IMR-90 (cell line): ENCODE measurements around the gene RUNX1. TPM values are rescaled to one million over a fixed set of nuclear protein-coding genes. Genes with fewer than 3 reads are reported as not detected.

Source experiments
- ATAC-seq: fragments of 200-7000 bp; cut with Tn5 transposase; 2 replicates; pipeline ENCODE4 v1.9.1; 2020; ENCODE audit warnings: low read depth, mild to moderate bottlenecking, moderate library complexity
- BruUV-seq: library from RNA; stranded (reverse); fragments of 400-500 nt; replicated peaks from 2 replicates; lab custom pipeline; 2021; lab: Mats Ljungman, UMichigan
- CTCF ChIA-PET: fragments of 300-600 bp; formaldehyde crosslinking; extraction: SDS; loops from one replicate; lab custom pipeline; 2021; ENCODE audit warnings: antibody characterized with exemption; lab: Yijun Ruan, JAX
- POLR2A ChIA-PET: fragments of 300-600 bp; sonication (Branson Sonifier 250); formaldehyde crosslinking; loops from one replicate; lab custom pipeline; 2022; ENCODE audit warnings: antibody characterized with exemption; ENCODE audit not compliant: unreplicated experiment; lab: Charles Lee
- DNase-seq: peaks from one replicate; pipeline ENCODE4 v3.0.0; 2013
- H2AFZ ChIP-seq: replicated peaks from 2 replicates; pipeline ENCODE3; 2013; ENCODE audit warnings: low read length, mild to moderate bottlenecking; ENCODE audit not compliant: poor library complexity
- H2AK5ac ChIP-seq: 2 replicates; pipeline ENCODE4 v1.6.1; 2013; ENCODE audit warnings: low read depth, low read length, inconsistent platforms
- H2AK9ac ChIP-seq: replicated peaks from 2 replicates; pipeline ENCODE3; 2013; ENCODE audit warnings: mild to moderate bottlenecking, low read depth, low read length, moderate library complexity; ENCODE audit not compliant: poor library complexity
- H2BK120ac ChIP-seq: 2 replicates; pipeline ENCODE4 v1.6.1; 2013; ENCODE audit warnings: low read depth, low read length, inconsistent platforms
- H2BK15ac ChIP-seq: 3 replicates; pipeline ENCODE4 v1.6.1; 2013; ENCODE audit warnings: low read depth, low read length, inconsistent platforms
- H2BK20ac ChIP-seq: 2 replicates; pipeline ENCODE4 v1.6.1; 2013; ENCODE audit warnings: low read depth, mild to moderate bottlenecking, inconsistent platforms, low read length, moderate library complexity
- H2BK5ac ChIP-seq: 2 replicates; pipeline ENCODE4 v1.6.1; 2013; ENCODE audit warnings: mild to moderate bottlenecking, low read depth, low read length, inconsistent platforms; ENCODE audit not compliant: poor library complexity, severe bottlenecking
- H3K14ac ChIP-seq: replicated peaks from 2 replicates; pipeline ENCODE4 v1.6.1; 2013; ENCODE audit warnings: low read depth, low read length, inconsistent platforms
- H3K18ac ChIP-seq: 2 replicates; pipeline ENCODE4 v1.6.1; 2013; ENCODE audit warnings: low read depth, low read length, control low read depth
- H3K23ac ChIP-seq: 2 replicates; pipeline ENCODE4 v1.6.1; 2013; ENCODE audit warnings: low read depth, low read length, inconsistent platforms
- H3K27ac ChIP-seq: 2 replicates; pipeline ENCODE4 v1.5.1; 2013; ENCODE audit warnings: mild to moderate bottlenecking, control low read depth, low read length; ENCODE audit not compliant: insufficient read depth
- H3K27me3 ChIP-seq: 2 replicates; pipeline ENCODE4 v1.6.1; 2013; ENCODE audit warnings: low read length; ENCODE audit not compliant: control insufficient read depth, insufficient read depth
- H3K36me3 ChIP-seq: 2 replicates; pipeline ENCODE4 v1.6.1; 2013; ENCODE audit warnings: low read length, mixed read lengths; ENCODE audit not compliant: control insufficient read depth, insufficient read depth
- H3K4ac ChIP-seq: 2 replicates; pipeline ENCODE4 v1.6.1; 2013; ENCODE audit warnings: low read depth, low read length, inconsistent platforms
- H3K4me1 ChIP-seq: 2 replicates; pipeline ENCODE4 v1.6.1; 2013; ENCODE audit warnings: low read length, mixed read lengths; ENCODE audit not compliant: control insufficient read depth, insufficient read depth
- H3K4me2 ChIP-seq: 2 replicates; pipeline ENCODE4 v1.6.1; 2013; ENCODE audit warnings: low read depth, mild to moderate bottlenecking, control low read depth, low read length, moderate library complexity
- H3K4me3 ChIP-seq: 2 replicates; pipeline ENCODE4 v1.5.1; 2013; ENCODE audit warnings: low read depth, mild to moderate bottlenecking, control low read depth, low read length, moderate library complexity; ENCODE audit not compliant: insufficient read depth
- H3K56ac ChIP-seq: 2 replicates; pipeline ENCODE4 v1.6.1; 2013; ENCODE audit warnings: low read length, inconsistent platforms; ENCODE audit not compliant: insufficient read depth; ENCODE audit errors: extremely low read depth
- H3K79me1 ChIP-seq, 2 experiments: 2 replicates each; pipeline ENCODE4 v1.6.1; 2013; ENCODE audit warnings: low read length in 2 of 2, inconsistent platforms in 1 of 2, low read depth in 1 of 2
- H3K9ac ChIP-seq: 2 replicates; pipeline ENCODE4 v1.6.1; 2013; ENCODE audit warnings: low read depth, low read length, control low read depth
- H3K9me1 ChIP-seq: 2 replicates; pipeline ENCODE4 v1.6.1; 2013; ENCODE audit warnings: low read length, inconsistent platforms; ENCODE audit not compliant: insufficient read depth
- H3K9me3 ChIP-seq: 2 replicates; pipeline ENCODE4 v1.6.1; 2013; ENCODE audit warnings: low read length; ENCODE audit not compliant: control insufficient read depth, insufficient read depth
- H4K20me1 ChIP-seq: 2 replicates; pipeline ENCODE4 v1.6.1; 2013; ENCODE audit warnings: low read length, inconsistent platforms; ENCODE audit not compliant: insufficient read depth
- H4K5ac ChIP-seq: 2 replicates; pipeline ENCODE4 v1.6.1; 2013; ENCODE audit warnings: mild to moderate bottlenecking, low read depth, low read length, control low read depth
- H4K8ac ChIP-seq, 2 experiments: 2 replicates each; pipeline ENCODE4 v1.6.1; 2013; ENCODE audit warnings: low read depth in 2 of 2, low read length in 2 of 2, control low read depth in 1 of 2, inconsistent platforms in 1 of 2
- H4K91ac ChIP-seq: 2 replicates; pipeline ENCODE4 v1.6.1; 2013; ENCODE audit warnings: low read depth, low read length, inconsistent platforms; ENCODE audit not compliant: insufficient read depth
- CHD1 ChIP-seq: IDR thresholded peaks from 2 replicates; pipeline ENCODE4 v1.6.1; 2012; ENCODE audit warnings: low read depth, low read length, improper control_type of control experiment
- ELK1 ChIP-seq: fragments of 150-350 bp; IDR thresholded peaks from 2 replicates; pipeline ENCODE4 v1.6.1; 2016; ENCODE audit warnings: low read depth, mild to moderate bottlenecking, low read length, moderate library complexity, borderline replicate concordance
- FOS ChIP-seq: fragments of 150-350 bp; IDR thresholded peaks from 2 replicates; pipeline ENCODE4 v1.6.1; 2016; ENCODE audit warnings: low read depth, low read length
- MAFK ChIP-seq: IDR thresholded peaks from 2 replicates; pipeline ENCODE4 v1.6.1; 2012; ENCODE audit warnings: low read depth, low read length, improper control_type of control experiment
- MAZ ChIP-seq: IDR thresholded peaks from 2 replicates; pipeline ENCODE4 v1.6.1; 2012; ENCODE audit warnings: low read depth, mild to moderate bottlenecking, low read length, improper control_type of control experiment, moderate library complexity, borderline replicate concordance
- NFE2L2 ChIP-seq: fragments of 150-350 bp; IDR thresholded peaks from 2 replicates; pipeline ENCODE4 v1.6.1; 2016; ENCODE audit warnings: low read depth, mild to moderate bottlenecking, low read length
- POLR2A ChIP-seq: IDR thresholded peaks from 2 replicates; pipeline ENCODE4 v1.6.1; 2012; ENCODE audit warnings: mild to moderate bottlenecking, low read depth, low read length
- RCOR1 ChIP-seq: IDR thresholded peaks from 2 replicates; pipeline ENCODE4 v1.6.1; 2012; ENCODE audit warnings: mild to moderate bottlenecking, low read length, improper control_type of control experiment; ENCODE audit not compliant: insufficient replicate concordance
- SMC3 ChIP-seq: fragments of 150-350 bp; IDR thresholded peaks from 2 replicates; pipeline ENCODE4 v1.6.1; 2016; ENCODE audit warnings: low read depth, mild to moderate bottlenecking, antibody characterized with exemption, low read length, moderate library complexity
- USF2 ChIP-seq: fragments of 150-350 bp; IDR thresholded peaks from 2 replicates; pipeline ENCODE4 v1.6.1; 2017; ENCODE audit warnings: mild to moderate bottlenecking, antibody characterized with exemption, low read length, low read depth
- WGBS, 2 experiments: methylation state at CpG; one replicate each; pipeline versions ENCODE4 v1.1.5 to v1.1.7; 2013; ENCODE audit warnings: missing lambda C conversion rate in 2 of 2; ENCODE audit not compliant: insufficient read length in 1 of 2; ENCODE audit errors: extremely low coverage in 2 of 2; 5-methylcytosine and 5-hydroxymethylcytosine counted together
- dilution Hi-C: fragments of 300-500 bp; cut with HindIII; formaldehyde crosslinking; loops from one replicate; pipeline ENCODE4 v1.14.3; 2018; ENCODE audit warnings: low sequenced_read_pairs; ENCODE audit not compliant: unreplicated experiment
- in situ Hi-C: fragments of 300-500 bp; cut with MboI; formaldehyde crosslinking; loops from 3 replicates; pipeline ENCODE4 v1.14.3; 2019; ENCODE audit warnings: low sequenced_read_pairs, inconsistent platforms, mixed read lengths
- intact Hi-C: fragments of 100-400 bp; cut with micrococcal nuclease; formaldehyde crosslinking; loops from 2 replicates; pipeline ENCODE4 v1.10.0; 2022
- polyA plus RNA-seq, 3 experiments: library from polyadenylated mRNA; depleted of rRNA; stranded (reverse); fragments of >200 nt; gene quantifications; 2 replicates each; pipeline ENCODE4 v1.2.3, GENCODE V29; 2012; ENCODE audit warnings: low replicate concordance in 1 of 3
- total RNA-seq: library from RNA; depleted of rRNA; stranded (reverse); fragments of >200 nt; gene quantifications from 2 replicates; pipeline ENCODE4 v1.2.3, GENCODE V29; 2012

RUNX1 gene
- total and polyA plus RNA-seq, 2 of the 4 experiments (the other 2 are of a cell fraction): 34.5 to 56.5 TPM

- Histone ChIP-seq H3K56ac (no peak overlapping the region), H2BK15ac (peak overlapping the region; percentile 53; the same call in 2 of the 3 replicates), H3K27ac (peak overlapping the region; percentile 60), H4K8ac (peak overlapping the region; percentile 62 to 92; a peak in 3 of 4 replicates), H4K20me1 (peaks cover 66% of the 10 kb centered on the region), H2BK120ac (peak overlapping the region; percentile 58), H4K5ac (peak overlapping the region; percentile 38; the same call in 1 of the 2 replicates), H2AK5ac (peak overlapping the region; percentile 72), H3K27me3 (no peaks in the 10 kb centered on the region), H3K18ac (peak overlapping the region; percentile 50), H3K4ac (peak overlapping the region; percentile 99), H2AFZ (no peak overlapping the region), H3K4me3 (no peak overlapping the region), H4K91ac (peak overlapping the region; percentile 75), H3K9me3 (no peaks in the 10 kb centered on the region), H3K9ac (peak overlapping the region; percentile 7; the same call in 1 of the 2 replicates), H2BK5ac (peak overlapping the region; percentile 90), H3K79me1 (peaks cover 38 to 95% of the 10 kb centered on the region in 2 experiments), H3K9me1 (peaks cover 82% of the 10 kb centered on the region), H3K14ac (peak overlapping the region; percentile 89), H3K4me1 (peaks cover 75% of the 10 kb centered on the region), H3K23ac (peak overlapping the region; percentile 61), H2AK9ac (peak overlapping the region; percentile 4), H3K4me2 (no peak overlapping the region), H3K36me3 (peaks cover 37% of the 10 kb centered on the region), H2BK20ac (peak overlapping the region; percentile 36)
- intact Hi-C loops: no loop called here
- no TSS peak for BruUV-seq
- TF ChIP-seq SMC3: no peak
- no peak for TF ChIP-seq USF2
- no peak for TF ChIP-seq POLR2A
- no peak for TF ChIP-seq MAFK
- no peak for TF ChIP-seq ELK1
- no peak for TF ChIP-seq RCOR1
- no peak for TF ChIP-seq MAZ
- no peak for TF ChIP-seq FOS
- TF ChIP-seq CHD1: no peak
- no peak for TF ChIP-seq NFE2L2
- in situ Hi-C loops: no loop called here
- dilution Hi-C loops: no loop called here
- ATAC-seq: no peak
- WGBS, 2 experiments: 90% methylated on average over 4 of the region's 9 CpGs; no CpG with 5 or more reads in 1 of the 2 experiments
- DNase-seq: peak; percentile 42
- ChIA-PET CTCF (no interaction called here), POLR2A (interaction anchor here (0.8 kb wide), 1 partner anchor 8 kb away, joined by 3 read pairs; no protein-coding TSS in a partner anchor)
Observed at GRCh38 chr21:34815831-34816705, 233.0 kb downstream of the RUNX1 start.
